Heart right ventricle (tissue), 16 donors: ENCODE measurements around the gene TYW1B. TPM values are rescaled to one million over a fixed set of nuclear protein-coding genes. Genes with fewer than 3 reads are reported as not detected.
"Not testable (repeated sequence)": the region's sequence is repeated elsewhere in the genome, so short reads cannot be mapped to it uniquely, and the experiment has no call there.

Source experiments
- ATAC-seq, 8 donors: fragments of 200-7000 bp; cut with Tn5 transposase; one replicate each; pipeline ENCODE4 v1.9.1; 2020; ENCODE audit warnings: mild to moderate bottlenecking in 8 of 8, moderate library complexity in 8 of 8, moderate number of reproducible peaks in 1 of 8
- DNase-seq, 2 donors: peaks; one replicate each; pipeline ENCODE4 v3.0.0-alpha.2; 2020
- H3K27ac ChIP-seq, 10 donors: fragments of 200-600 bp; sonication (generic) in 2 of 10; one replicate each; pipeline versions ENCODE4 v1.5.0 to v1.8.0; 2020 to 2022; ENCODE audit warnings: mild to moderate bottlenecking in 3 of 10
- H3K27me3 ChIP-seq, 7 donors: fragments of 200-600 bp; one replicate each; pipeline ENCODE4 v1.8.0; 2021 to 2022; ENCODE audit warnings: mild to moderate bottlenecking in 2 of 7
- H3K36me3 ChIP-seq, 9 donors: fragments of 200-600 bp; sonication (generic) in 1 of 9; one replicate each; pipeline versions ENCODE4 v1.5.0 to v1.8.0; 2020 to 2022; ENCODE audit warnings: mild to moderate bottlenecking in 2 of 9
- H3K4me1 ChIP-seq, 9 donors: fragments of 200-600 bp; sonication (generic) in 1 of 9; one replicate each; pipeline versions ENCODE4 v1.5.0 to v1.8.0; 2020 to 2022; ENCODE audit warnings: mild to moderate bottlenecking in 4 of 9
- H3K4me3 ChIP-seq, 10 donors: fragments of 200-600 bp; sonication (generic) in 2 of 10; one replicate each; pipeline versions ENCODE4 v1.5.0 to v1.8.0; 2020 to 2022; ENCODE audit warnings: mild to moderate bottlenecking in 7 of 10, moderate library complexity in 2 of 10
- H3K9me3 ChIP-seq, 11 donors: fragments of 200-600 bp in 10 of 11; sonication (generic) in 2 of 11; one replicate each; pipeline versions ENCODE4 v1.5.0 to v1.8.0; 2013 to 2022; ENCODE audit warnings: mild to moderate bottlenecking in 2 of 11, control low read depth in 1 of 11, moderate library complexity in 1 of 11
- CTCF ChIP-seq, 9 donors: fragments of 200-600 bp; sonication (generic) in 2 of 9; IDR thresholded peaks; one replicate each; pipeline versions ENCODE4 v1.5.0 to v1.8.0; 2021 to 2022; ENCODE audit warnings: antibody characterized with exemption in 9 of 9, mild to moderate bottlenecking in 5 of 9, moderate library complexity in 1 of 9
- WGBS, 2 donors: extraction: QIAGEN DNeasy Blood & Tissue Kit; methylation state at CpG; one replicate each; pipeline ENCODE4 v1.1.7; 2013; ENCODE audit warnings: inconsistent platforms in 1 of 2; 5-methylcytosine and 5-hydroxymethylcytosine counted together
- intact Hi-C, 10 donors: fragments of 100-400 bp; cut with DNase I; formaldehyde crosslinking; loops; one replicate each; pipeline versions ENCODE4 v1.11.1 to v1.14.2; 2022
- polyA plus RNA-seq, 2 donors: library from polyadenylated mRNA; stranded (reverse); fragments of 200-250 nt; gene quantifications; one replicate each; pipeline ENCODE4 v1.2.3, GENCODE V29; 2013
- total RNA-seq, 10 donors: library from RNA; stranded (reverse); fragmentation: NEBNext Ultra II Directional in 3 of 10; extraction: Animal tissue kit (Norgen Biotek cat#: 25700) in 3 of 10; gene quantifications; one replicate each; pipeline versions ENCODE4 v1.2.1 to v1.2.4, GENCODE V29; 2021 to 2023
- donor health status: Arrhythmogenic right ventricular cardiomyopathy.
- donor health status: ischemic (EF 13 %, LVEDD 7.1; RV severe dilation, severe dysfunction).
- donor health status: healthy with polysubstance abuse.
- donor health status: DM: no; HTN: yes; CAD: no.
- donor health status: DM: no; HTN: no; CAD: no.
- donor health status: ischemic (EF 25% LVEDD 6.9; RV normal size, moderate dysfunction).
- donor health status: ischemic (EF 25% LVEDD 5.7; RV mildly dilated, moderate dysfunction).
- donor health status: healthy.
- donor health status: DM: yes; HTN: yes; CAD: no.
- donor health status: Ischemic cardiomyopathy.
- donor health status: ischemic (EF 35%, LVEDD 5.7; RV mildly dilated, moderate dysfunction).
- donor health status: nonischemic (EF 11% LVEDD 7.7; RV severe dilation, severe dysfunction).
- donor health status: DM: yes; HTN: yes; CAD: no.
- donor health status: PGD.
- donor health status: ischemic (EF 29% LVEDD 5.4; RV normal size, mild dysfunction).
- donor health status: nonischemic (EF 23%, LVEDD 6.1; RV moderate dilation, normal function).

TYW1B gene
- total and polyA plus RNA-seq, 12 donors = 0.90 to 4.7 (median 1.8) TPM

- H3K36me3 ChIP-seq = peaks cover 0 to 15% (median 0%) of the 10 kb centered on the region in 9 donors
- ATAC-seq, H3K27ac ChIP-seq, H3K4me3 ChIP-seq, intact Hi-C loops, H3K27me3 ChIP-seq, H3K4me1 ChIP-seq, DNase-seq: not testable (repeated sequence)
- 54 to 68% methylated on average over 2 of the region's 2 CpGs for WGBS, 2 donors
- peaks cover 0 to 36% (median 0%) of the 10 kb centered on the region in 11 donors for H3K9me3 ChIP-seq
Measured at GRCh38 chr7:72729130-72729529, 98.9 kb downstream of the TYW1B start.

GRCh38 chr7:72722694-72723093 lies 105.3 kb downstream of the TYW1B start:
- H3K36me3 ChIP-seq, H3K9me3 ChIP-seq, H3K27ac ChIP-seq, H3K4me1 ChIP-seq, intact Hi-C loops, ATAC-seq, H3K4me3 ChIP-seq, H3K27me3 ChIP-seq, DNase-seq: not testable (repeated sequence)
- 93 to 95% methylated on average over 7 of the region's 7 CpGs for WGBS, 2 donors

GRCh38 chr7:72720890-72721289 lies 107.1 kb downstream of the TYW1B start:
- WGBS, 2 donors = 96 to 99% methylated on average over 3 to 4 of the region's 4 CpGs
- intact Hi-C loops, H3K36me3 ChIP-seq, H3K4me3 ChIP-seq, H3K4me1 ChIP-seq, H3K27me3 ChIP-seq, ATAC-seq, H3K27ac ChIP-seq, DNase-seq, H3K9me3 ChIP-seq: not testable (repeated sequence)

- H3K27me3 ChIP-seq, H3K27ac ChIP-seq, H3K4me3 ChIP-seq, H3K9me3 ChIP-seq, intact Hi-C loops, DNase-seq, ATAC-seq, H3K36me3 ChIP-seq, H3K4me1 ChIP-seq: not testable (repeated sequence)
- 89 to 91% methylated on average over 6 of the region's 6 CpGs for WGBS, 2 donors
Measured at GRCh38 chr7:72717252-72717774, 110.7 kb downstream of the TYW1B start.

GRCh38 chr7:72711927-72712326 lies 116.1 kb downstream of the TYW1B start:
- H3K27ac ChIP-seq, H3K9me3 ChIP-seq, DNase-seq, intact Hi-C loops, H3K36me3 ChIP-seq, H3K4me1 ChIP-seq, ATAC-seq, H3K4me3 ChIP-seq, H3K27me3 ChIP-seq: not testable (repeated sequence)
- WGBS, 2 donors = 94 to 99% methylated on average over 3 of the region's 3 CpGs

- DNase-seq = no peak
- intact Hi-C loops = no loop called here
- Histone ChIP-seq H3K27me3 (no peaks in the 10 kb centered on the region), H3K36me3 (peaks cover 0 to 8% (median 0%) of the 10 kb centered on the region in 9 donors), H3K4me1 (no peaks in the 10 kb centered on the region), H3K27ac (no peak overlapping the region), H3K4me3 (no peak overlapping the region), H3K9me3 (peaks cover 0 to 8% (median 0%) of the 10 kb centered on the region in 11 donors)
- 31 to 51% methylated on average over 4 of the region's 4 CpGs for WGBS, 2 donors
- ATAC-seq = no peak
- no peak for TF ChIP-seq CTCF (IDR thresholded peaks at IDR 0.05)
Measured at GRCh38 chr7:72710983-72711382, 117.0 kb downstream of the TYW1B start.

- Histone ChIP-seq H3K27ac (no peak overlapping the region), H3K4me1 (no peaks in the 10 kb centered on the region), H3K36me3 (peaks cover 0 to 8% (median 0%) of the 10 kb centered on the region in 9 donors), H3K9me3 (peaks cover 0 to 8% (median 0%) of the 10 kb centered on the region in 11 donors), H3K4me3 (no peak overlapping the region), H3K27me3 (no peaks in the 10 kb centered on the region)
- 96 to 97% methylated on average over 8 of the region's 8 CpGs for WGBS, 2 donors
- intact Hi-C loops = no loop called here
- ATAC-seq = no peak
- no peak for DNase-seq
- no peak for TF ChIP-seq CTCF (IDR thresholded peaks at IDR 0.05)
Measured at GRCh38 chr7:72709909-72710308, 118.1 kb downstream of the TYW1B start.

- DNase-seq, H3K9me3 ChIP-seq, ATAC-seq, H3K27ac ChIP-seq, intact Hi-C loops, H3K27me3 ChIP-seq, H3K4me3 ChIP-seq, H3K36me3 ChIP-seq, H3K4me1 ChIP-seq: not testable (repeated sequence)
- WGBS, 2 donors = 66 to 69% methylated on average over 3 of the region's 3 CpGs
Measured at GRCh38 chr7:72708371-72709050, 119.5 kb downstream of the TYW1B start.
